ENCODE measurements around the gene CLEC2A. TPM values are rescaled to one million over a fixed set of nuclear protein-coding genes. Genes with fewer than 3 reads are reported as not detected.

CLEC2A gene
- total and polyA plus RNA-seq, 10 donors, result not detected

- Histone ChIP-seq H3K9me3 (peaks cover 7 to 57% (median 36%) of the 10 kb centered on the region in 8 donors), H3K27ac (no peak overlapping the region), H3K27me3 (replicated peaks in 1 of 7) (no peaks in the 10 kb centered on the region), H3K4me3 (no peak overlapping the region), H3K36me3 (no peaks in the 10 kb centered on the region), H3K4me1 (peaks cover 0 to 14% (median 0%) of the 10 kb centered on the region in 6 donors)
- TF ChIP-seq POLR2AphosphoS5 (IDR thresholded peaks at IDR 0.05) (no peak), POLR2A (IDR thresholded peaks at IDR 0.05) (no peak), CTCF (IDR thresholded peaks at IDR 0.05 in 8 of 11, conservative IDR thresholded peaks at IDR 0.05 in 3 of 11) (no peak)
- no peak for DNase-seq
- 80 to 97% (median 94%) methylated on average over 4 of the region's 4 CpGs for WGBS, 5 donors
- intact Hi-C loops (cut with DNase I; ENCODE audit: low total_unique reads), result no loop called here
Measured at GRCh38 chr12:9908350-9908749, 23.8 kb downstream of the CLEC2A start.

DNA sequence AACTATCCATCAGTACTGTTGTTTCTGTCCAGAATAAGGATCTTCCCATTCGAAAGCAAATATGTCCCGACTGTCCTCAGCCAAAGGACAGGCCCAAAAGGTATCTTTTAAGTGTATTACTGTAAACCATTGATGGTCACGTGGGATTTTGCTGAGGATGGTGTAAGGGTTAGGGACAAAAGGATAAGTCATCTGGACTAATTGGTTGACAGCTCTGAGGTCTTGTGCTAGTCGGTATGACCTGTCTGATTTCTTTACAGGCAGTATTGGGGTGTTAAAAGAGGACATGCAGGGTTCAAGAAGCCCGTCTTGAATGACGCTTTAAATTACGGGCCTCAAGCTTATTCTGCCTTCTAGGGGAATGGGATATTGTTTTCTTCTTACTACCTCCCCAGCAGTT lies 24.4 kb downstream of the CLEC2A start:
- Histone ChIP-seq H3K4me1 (peaks cover 0 to 14% (median 0%) of the 10 kb centered on the region in 6 donors), H3K27ac (no peak overlapping the region), H3K27me3 (replicated peaks in 1 of 7) (no peaks in the 10 kb centered on the region), H3K36me3 (no peaks in the 10 kb centered on the region), H3K4me3 (no peak overlapping the region), H3K9me3 (peaks cover 7 to 58% (median 41%) of the 10 kb centered on the region in 8 donors)
- WGBS, 5 donors, result 90 to 96% (median 93%) methylated on average over 7 of the region's 7 CpGs
- TF ChIP-seq POLR2AphosphoS5 (IDR thresholded peaks at IDR 0.05) (no peak), CTCF (IDR thresholded peaks at IDR 0.05 in 8 of 11, conservative IDR thresholded peaks at IDR 0.05 in 3 of 11) (no peak), POLR2A (IDR thresholded peaks at IDR 0.05) (no peak)
- no peak for DNase-seq
- intact Hi-C loops (cut with DNase I; ENCODE audit: low total_unique reads), result no loop called here

DNA sequence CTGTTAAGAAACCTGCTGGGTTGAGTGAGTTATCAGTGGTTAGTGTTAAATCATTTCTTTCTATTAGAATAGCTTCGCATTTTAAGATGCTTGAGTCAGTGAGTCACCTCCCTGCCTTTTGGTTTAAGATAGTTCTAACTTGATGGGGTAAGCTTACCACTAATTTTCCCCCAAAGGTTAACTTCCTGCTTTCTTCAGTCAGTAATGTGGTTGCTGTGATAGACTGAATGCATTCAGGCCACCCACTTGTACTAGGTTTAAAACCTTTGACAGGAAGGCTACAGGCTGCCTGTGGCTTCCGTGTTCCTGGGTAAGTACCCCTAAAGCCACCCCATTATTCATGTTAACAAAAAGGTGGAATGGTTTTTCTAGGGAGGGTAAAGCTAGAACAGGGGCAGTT lies 25.3 kb downstream of the CLEC2A start:
- Histone ChIP-seq H3K27ac (peak overlapping the region in 1 of 8 donors; percentile 6), H3K9me3 (peaks cover 7 to 58% (median 44%) of the 10 kb centered on the region in 8 donors), H3K36me3 (no peaks in the 10 kb centered on the region), H3K27me3 (replicated peaks in 1 of 7) (no peaks in the 10 kb centered on the region), H3K4me1 (peaks cover 0 to 14% (median 0%) of the 10 kb centered on the region in 6 donors), H3K4me3 (no peak overlapping the region)
- no peak for DNase-seq
- WGBS, 5 donors, result 34 to 61% (median 36%) methylated on average over 2 of the region's 2 CpGs
- TF ChIP-seq CTCF (IDR thresholded peaks at IDR 0.05 in 8 of 11, conservative IDR thresholded peaks at IDR 0.05 in 3 of 11) (no peak), POLR2AphosphoS5 (IDR thresholded peaks at IDR 0.05) (no peak), POLR2A (IDR thresholded peaks at IDR 0.05) (no peak)
- intact Hi-C loops (cut with DNase I; ENCODE audit: low total_unique reads), result no loop called here

DNA sequence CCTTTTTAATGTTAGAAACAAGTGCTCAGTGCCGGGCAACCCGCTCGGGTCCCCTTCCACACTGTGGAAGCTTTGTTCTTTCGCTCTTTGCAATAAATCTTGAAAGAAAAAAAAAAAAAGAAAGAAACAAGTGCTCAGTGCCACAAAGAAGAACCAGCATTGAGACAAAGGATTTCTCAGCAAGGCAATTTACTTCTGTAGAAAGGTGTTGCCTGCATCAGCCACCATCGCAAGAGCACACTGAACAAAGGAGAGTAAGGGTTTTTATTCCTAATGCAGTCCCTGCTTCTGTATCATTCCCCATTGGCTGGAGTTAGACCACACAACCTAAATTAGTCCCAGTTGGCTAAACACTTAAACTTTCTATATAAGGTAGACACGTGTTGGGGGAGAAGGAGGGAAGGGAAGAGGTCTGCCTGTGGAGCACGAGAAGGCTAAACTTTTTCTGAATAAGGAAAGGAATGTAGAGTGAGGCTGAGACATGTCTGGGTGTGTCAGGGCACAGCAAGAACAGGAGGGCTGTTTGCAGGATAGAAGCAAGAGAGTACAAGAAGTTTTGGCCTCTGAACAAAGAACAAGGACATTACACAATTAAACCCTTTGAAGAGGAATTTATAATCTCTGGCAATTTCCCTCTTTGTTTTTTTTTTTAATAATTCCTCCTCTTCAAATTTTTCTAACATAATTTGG lies 29.5 kb downstream of the CLEC2A start:
- H3K27ac ChIP-seq, result no peak overlapping the region
- H3K4me1 ChIP-seq, result peaks cover 0 to 14% (median 3%) of the 10 kb centered on the region in 6 donors
- H3K36me3 ChIP-seq, result no peaks in the 10 kb centered on the region
- intact Hi-C loops (cut with DNase I; ENCODE audit: low total_unique reads), result no loop called here
- no peak overlapping the region for H3K4me3 ChIP-seq
- TF ChIP-seq POLR2AphosphoS5 (IDR thresholded peaks at IDR 0.05) (no peak), POLR2A (IDR thresholded peaks at IDR 0.05) (no peak), CTCF (IDR thresholded peaks at IDR 0.05 in 8 of 11, conservative IDR thresholded peaks at IDR 0.05 in 3 of 11) (no peak)
- DNase-seq, result no peak
- H3K27me3 ChIP-seq (replicated peaks in 1 of 7), result no peaks in the 10 kb centered on the region
- H3K9me3 ChIP-seq, result peaks cover 0 to 34% (median 25%) of the 10 kb centered on the region in 8 donors
- 89 to 98% (median 92%) methylated on average over 7 of the region's 7 CpGs for WGBS, 5 donors

Measured in spleen (tissue), 11 donors.